ENCODE measurements around the gene AQP9.

DNA sequence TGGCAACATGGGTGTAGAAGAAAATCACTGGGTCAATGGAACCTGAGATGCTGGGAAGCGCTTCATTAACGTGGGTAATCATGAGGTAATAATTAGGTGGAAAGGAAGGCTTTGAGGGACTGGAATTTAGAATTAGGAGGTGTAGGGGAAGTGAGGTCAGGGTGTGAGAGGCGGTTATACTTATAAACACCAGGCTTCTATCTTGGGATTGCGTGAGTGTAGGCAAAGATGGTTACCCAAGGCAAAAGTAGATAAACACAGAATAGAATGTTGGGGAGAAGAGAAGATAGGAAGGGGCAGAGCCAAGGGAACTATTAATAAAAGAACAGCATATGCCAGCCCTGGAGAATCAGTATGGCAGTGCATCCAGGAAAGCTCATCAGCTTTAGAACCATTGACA lies 3.3 kb upstream of the AQP9 start:
- TF ChIP-seq, protein P1, sequence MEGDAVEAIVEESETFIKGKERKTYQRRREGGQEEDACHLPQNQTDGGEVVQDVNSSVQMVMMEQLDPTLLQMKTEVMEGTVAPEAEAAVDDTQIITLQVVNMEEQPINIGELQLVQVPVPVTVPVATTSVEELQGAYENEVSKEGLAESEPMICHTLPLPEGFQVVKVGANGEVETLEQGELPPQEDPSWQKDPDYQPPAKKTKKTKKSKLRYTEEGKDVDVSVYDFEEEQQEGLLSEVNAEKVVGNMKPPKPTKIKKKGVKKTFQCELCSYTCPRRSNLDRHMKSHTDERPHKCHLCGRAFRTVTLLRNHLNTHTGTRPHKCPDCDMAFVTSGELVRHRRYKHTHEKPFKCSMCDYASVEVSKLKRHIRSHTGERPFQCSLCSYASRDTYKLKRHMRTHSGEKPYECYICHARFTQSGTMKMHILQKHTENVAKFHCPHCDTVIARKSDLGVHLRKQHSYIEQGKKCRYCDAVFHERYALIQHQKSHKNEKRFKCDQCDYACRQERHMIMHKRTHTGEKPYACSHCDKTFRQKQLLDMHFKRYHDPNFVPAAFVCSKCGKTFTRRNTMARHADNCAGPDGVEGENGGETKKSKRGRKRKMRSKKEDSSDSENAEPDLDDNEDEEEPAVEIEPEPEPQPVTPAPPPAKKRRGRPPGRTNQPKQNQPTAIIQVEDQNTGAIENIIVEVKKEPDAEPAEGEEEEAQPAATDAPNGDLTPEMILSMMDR (IDR thresholded peaks at IDR 0.05; ENCODE audit: control extremely low read depth in 1 of 3, insufficient read depth in 1 of 3, low read depth in 1 of 3, low read length in 3 of 3) = no peak
- TF ChIP-seq POLR2A (IDR thresholded peaks at IDR 0.05; ENCODE audit: control extremely low read depth in 1 of 2, low read depth in 2 of 2, low read length in 2 of 2) (no peak), SUZ12 (IDR thresholded peaks at IDR 0.05; ENCODE audit: low read length) (no peak), EZH2 (IDR thresholded peaks at IDR 0.05; ENCODE audit: low read depth, low read length, severe bottlenecking) (no peak), POLR2AphosphoS5 (IDR thresholded peaks at IDR 0.05; ENCODE audit: low read depth, low read length) (no peak), CHD2 (IDR thresholded peaks at IDR 0.05; ENCODE audit: low read length) (no peak), RAD21 (IDR thresholded peaks at IDR 0.05 in 1 of 2, conservative IDR thresholded peaks at IDR 0.05 in 1 of 2; ENCODE audit: low read depth in 2 of 2, low read length in 2 of 2) (no peak), BCL11A (IDR thresholded peaks at IDR 0.05; ENCODE audit: low read depth in 2 of 2, low read length in 2 of 2) (no peak), RFX5 (IDR thresholded peaks at IDR 0.05; ENCODE audit: borderline replicate concordance, low read depth, low read length) (no peak), CEBPB (IDR thresholded peaks at IDR 0.05; ENCODE audit: low read depth, low read length) (no peak), SIN3A (conservative IDR thresholded peaks at IDR 0.05 in 1 of 2, IDR thresholded peaks at IDR 0.05 in 1 of 2; ENCODE audit: low read depth in 1 of 2, low read length in 2 of 2) (no peak)
- TF ChIP-seq, protein P2, sequence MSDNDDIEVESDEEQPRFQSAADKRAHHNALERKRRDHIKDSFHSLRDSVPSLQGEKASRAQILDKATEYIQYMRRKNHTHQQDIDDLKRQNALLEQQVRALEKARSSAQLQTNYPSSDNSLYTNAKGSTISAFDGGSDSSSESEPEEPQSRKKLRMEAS (IDR thresholded peaks at IDR 0.05) = no peak
